ENCODE measurements around the gene RBM42. TPM values are rescaled to one million over a fixed set of nuclear protein-coding genes. Genes with fewer than 3 reads are reported as not detected.

Gene RBM42
- total and polyA plus RNA-seq, 9 of the 15 experiments (the other 6 are each of a cell fraction or from before 2014, with no cell fraction given) = 5.7 to 149 (median 32.4) TPM

DNA sequence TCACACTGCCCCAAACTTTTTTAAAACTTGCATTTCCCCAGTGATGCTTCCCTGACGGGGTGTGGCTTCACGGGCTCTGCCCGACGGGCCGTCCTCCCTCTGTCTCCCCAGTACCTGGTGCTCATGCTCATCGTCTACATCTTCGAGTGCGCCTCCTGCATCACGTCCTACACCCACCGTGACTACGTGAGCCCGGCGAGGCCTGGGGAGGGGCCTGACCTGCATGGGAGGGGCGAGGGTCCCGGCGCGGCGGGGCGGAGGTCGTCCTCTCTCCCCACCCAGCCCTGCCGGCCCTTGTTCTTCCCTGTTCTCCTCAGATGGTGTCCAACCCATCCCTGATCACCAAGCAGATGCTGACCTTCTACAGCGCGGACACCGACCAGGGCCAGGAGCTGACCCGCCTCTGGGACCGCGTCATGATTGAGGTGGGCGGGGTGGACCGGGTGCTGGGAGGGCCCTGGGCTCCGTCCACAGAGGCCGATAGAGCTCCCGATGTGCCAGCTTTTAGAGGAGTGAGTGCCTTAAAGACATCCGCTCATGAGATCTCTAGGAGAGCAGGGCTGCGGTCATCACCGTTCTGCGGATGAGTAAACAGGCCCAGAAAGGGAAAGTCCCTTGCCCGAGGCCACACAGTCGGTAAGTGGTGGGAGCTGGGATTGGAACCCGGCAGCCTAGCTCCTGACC lies 44.4 kb downstream of the RBM42 start (continued):
- TF ChIP-seq, protein P1, sequence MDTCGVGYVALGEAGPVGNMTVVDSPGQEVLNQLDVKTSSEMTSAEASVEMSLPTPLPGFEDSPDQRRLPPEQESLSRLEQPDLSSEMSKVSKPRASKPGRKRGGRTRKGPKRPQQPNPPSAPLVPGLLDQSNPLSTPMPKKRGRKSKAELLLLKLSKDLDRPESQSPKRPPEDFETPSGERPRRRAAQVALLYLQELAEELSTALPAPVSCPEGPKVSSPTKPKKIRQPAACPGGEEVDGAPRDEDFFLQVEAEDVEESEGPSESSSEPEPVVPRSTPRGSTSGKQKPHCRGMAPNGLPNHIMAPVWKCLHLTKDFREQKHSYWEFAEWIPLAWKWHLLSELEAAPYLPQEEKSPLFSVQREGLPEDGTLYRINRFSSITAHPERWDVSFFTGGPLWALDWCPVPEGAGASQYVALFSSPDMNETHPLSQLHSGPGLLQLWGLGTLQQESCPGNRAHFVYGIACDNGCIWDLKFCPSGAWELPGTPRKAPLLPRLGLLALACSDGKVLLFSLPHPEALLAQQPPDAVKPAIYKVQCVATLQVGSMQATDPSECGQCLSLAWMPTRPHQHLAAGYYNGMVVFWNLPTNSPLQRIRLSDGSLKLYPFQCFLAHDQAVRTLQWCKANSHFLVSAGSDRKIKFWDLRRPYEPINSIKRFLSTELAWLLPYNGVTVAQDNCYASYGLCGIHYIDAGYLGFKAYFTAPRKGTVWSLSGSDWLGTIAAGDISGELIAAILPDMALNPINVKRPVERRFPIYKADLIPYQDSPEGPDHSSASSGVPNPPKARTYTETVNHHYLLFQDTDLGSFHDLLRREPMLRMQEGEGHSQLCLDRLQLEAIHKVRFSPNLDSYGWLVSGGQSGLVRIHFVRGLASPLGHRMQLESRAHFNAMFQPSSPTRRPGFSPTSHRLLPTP (IDR thresholded peaks at IDR 0.05; ENCODE audit: borderline replicate concordance, extremely low read depth, insufficient read length) = no peak
- TF ChIP-seq SIX5 (IDR thresholded peaks at IDR 0.05; ENCODE audit: borderline replicate concordance in 1 of 2, insufficient read depth in 1 of 2, low read depth in 1 of 2, low read length in 2 of 2) (no peak), NRF1 (conservative IDR thresholded peaks at IDR 0.05 in 1 of 2, IDR thresholded peaks at IDR 0.05 in 1 of 2) (peak in 1 of 2 experiments; percentile 13; a peak in 1 of 4 replicates), BRD9 (IDR thresholded peaks at IDR 0.05; ENCODE audit: low read depth, partially characterized antibody) (no peak), PCBP2 (IDR thresholded peaks at IDR 0.05; ENCODE audit: low read depth, low read length, poor library complexity, severe bottlenecking) (no peak), DMBX1 (CRISPR knock-in tag; IDR thresholded peaks at IDR 0.05; ENCODE audit: borderline replicate concordance) (no peak), SIRT6 (IDR thresholded peaks at IDR 0.05; ENCODE audit: low read depth, low read length) (no peak), ZNF584 (CRISPR knock-in tag; IDR thresholded peaks at IDR 0.05; ENCODE audit: low read depth) (no peak), HNRNPL (IDR thresholded peaks at IDR 0.05; ENCODE audit: low read depth, low read length) (no peak), HSF4 (CRISPR knock-in tag; IDR thresholded peaks at IDR 0.05; ENCODE audit: borderline replicate concordance) (no peak), CREM (IDR thresholded peaks at IDR 0.05; ENCODE audit: low read depth) (peak; percentile 17; the same call in 1 of the 2 replicates)
- TF ChIP-seq, protein P2, sequence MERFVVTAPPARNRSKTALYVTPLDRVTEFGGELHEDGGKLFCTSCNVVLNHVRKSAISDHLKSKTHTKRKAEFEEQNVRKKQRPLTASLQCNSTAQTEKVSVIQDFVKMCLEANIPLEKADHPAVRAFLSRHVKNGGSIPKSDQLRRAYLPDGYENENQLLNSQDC (CRISPR knock-in tag; IDR thresholded peaks at IDR 0.05) = no peak
- TF ChIP-seq, protein P3, sequence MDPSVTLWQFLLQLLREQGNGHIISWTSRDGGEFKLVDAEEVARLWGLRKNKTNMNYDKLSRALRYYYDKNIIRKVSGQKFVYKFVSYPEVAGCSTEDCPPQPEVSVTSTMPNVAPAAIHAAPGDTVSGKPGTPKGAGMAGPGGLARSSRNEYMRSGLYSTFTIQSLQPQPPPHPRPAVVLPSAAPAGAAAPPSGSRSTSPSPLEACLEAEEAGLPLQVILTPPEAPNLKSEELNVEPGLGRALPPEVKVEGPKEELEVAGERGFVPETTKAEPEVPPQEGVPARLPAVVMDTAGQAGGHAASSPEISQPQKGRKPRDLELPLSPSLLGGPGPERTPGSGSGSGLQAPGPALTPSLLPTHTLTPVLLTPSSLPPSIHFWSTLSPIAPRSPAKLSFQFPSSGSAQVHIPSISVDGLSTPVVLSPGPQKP (CRISPR knock-in tag; IDR thresholded peaks at IDR 0.05) = no peak
- TF ChIP-seq, protein P4, sequence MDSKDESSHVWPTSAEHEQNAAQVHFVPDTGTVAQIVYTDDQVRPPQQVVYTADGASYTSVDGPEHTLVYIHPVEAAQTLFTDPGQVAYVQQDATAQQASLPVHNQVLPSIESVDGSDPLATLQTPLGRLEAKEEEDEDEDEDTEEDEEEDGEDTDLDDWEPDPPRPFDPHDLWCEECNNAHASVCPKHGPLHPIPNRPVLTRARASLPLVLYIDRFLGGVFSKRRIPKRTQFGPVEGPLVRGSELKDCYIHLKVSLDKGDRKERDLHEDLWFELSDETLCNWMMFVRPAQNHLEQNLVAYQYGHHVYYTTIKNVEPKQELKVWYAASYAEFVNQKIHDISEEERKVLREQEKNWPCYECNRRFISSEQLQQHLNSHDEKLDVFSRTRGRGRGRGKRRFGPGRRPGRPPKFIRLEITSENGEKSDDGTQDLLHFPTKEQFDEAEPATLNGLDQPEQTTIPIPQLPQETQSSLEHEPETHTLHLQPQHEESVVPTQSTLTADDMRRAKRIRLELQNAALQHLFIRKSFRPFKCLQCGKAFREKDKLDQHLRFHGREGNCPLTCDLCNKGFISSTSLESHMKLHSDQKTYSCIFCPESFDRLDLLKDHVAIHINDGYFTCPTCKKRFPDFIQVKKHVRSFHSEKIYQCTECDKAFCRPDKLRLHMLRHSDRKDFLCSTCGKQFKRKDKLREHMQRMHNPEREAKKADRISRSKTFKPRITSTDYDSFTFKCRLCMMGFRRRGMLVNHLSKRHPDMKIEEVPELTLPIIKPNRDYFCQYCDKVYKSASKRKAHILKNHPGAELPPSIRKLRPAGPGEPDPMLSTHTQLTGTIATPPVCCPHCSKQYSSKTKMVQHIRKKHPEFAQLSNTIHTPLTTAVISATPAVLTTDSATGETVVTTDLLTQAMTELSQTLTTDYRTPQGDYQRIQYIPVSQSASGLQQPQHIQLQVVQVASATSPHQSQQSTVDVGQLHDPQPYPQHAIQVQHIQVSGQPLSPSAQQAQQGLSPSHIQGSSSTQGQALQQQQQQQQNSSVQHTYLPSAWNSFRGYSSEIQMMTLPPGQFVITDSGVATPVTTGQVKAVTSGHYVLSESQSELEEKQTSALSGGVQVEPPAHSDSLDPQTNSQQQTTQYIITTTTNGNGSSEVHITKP (IDR thresholded peaks at IDR 0.05; ENCODE audit: partially characterized antibody) = peak; percentile 29

Measured in K562 (cell line).